DOHH2 (cell line): ENCODE data around the gene CELA1.
A peak's percentile ranks its signal among the peaks of the same experiment; 100 is the strongest.

Experiments
- H3F3A ChIP-seq: fragments of 200-600 bp; sonication (generic), shearing (Covaris generic); 2 replicates; pipeline ENCODE4 v1.6.0; 2016; ENCODE audit warnings: antibody characterized with exemption, mild to moderate bottlenecking; ENCODE audit not compliant: control insufficient read depth, insufficient read depth
- H3K27ac ChIP-seq: fragments of 200-600 bp; sonication (generic); 2 replicates; pipeline ENCODE4 v1.5.1; 2014; ENCODE audit warnings: low read depth, mild to moderate bottlenecking, low read length, moderate library complexity
- H3K27me3 ChIP-seq: fragments of 200-600 bp; sonication (generic); 2 replicates; pipeline ENCODE4 v1.6.1; 2014; ENCODE audit warnings: mild to moderate bottlenecking, low read length, mixed read lengths; ENCODE audit not compliant: control insufficient read depth
- H3K36me3 ChIP-seq: fragments of 200-600 bp; sonication (generic); 2 replicates; pipeline ENCODE4 v1.6.1; 2014; ENCODE audit warnings: mild to moderate bottlenecking, low read length, moderate library complexity, mixed read lengths; ENCODE audit not compliant: control insufficient read depth
- H3K4me1 ChIP-seq: fragments of 200-600 bp; sonication (generic); 2 replicates; pipeline ENCODE4 v1.6.1; 2014; ENCODE audit warnings: mild to moderate bottlenecking, low read length, mixed read lengths; ENCODE audit not compliant: control insufficient read depth
- H3K4me2 ChIP-seq: fragments of 200-600 bp; sonication (generic); 2 replicates; pipeline ENCODE4 v1.6.0; 2014; ENCODE audit warnings: mild to moderate bottlenecking, low read length, moderate library complexity
- H3K4me3 ChIP-seq: fragments of 200-600 bp; sonication (generic); 2 replicates; pipeline ENCODE4 v1.5.1; 2014; ENCODE audit warnings: mild to moderate bottlenecking, low read length, mixed read lengths
- H3K79me2 ChIP-seq: fragments of 200-600 bp; sonication (generic); 2 replicates; pipeline ENCODE4 v1.6.1; 2014; ENCODE audit warnings: mild to moderate bottlenecking, low read length, mixed read lengths; ENCODE audit not compliant: control insufficient read depth
- H3K9me2 ChIP-seq: fragments of 200-600 bp; sonication (generic); replicated peaks from 2 replicates; pipeline ENCODE4 v1.6.1; 2014; ENCODE audit warnings: mild to moderate bottlenecking, low read length, mixed read lengths; ENCODE audit not compliant: control insufficient read depth
- H3K9me3 ChIP-seq: fragments of 200-600 bp; sonication (generic); 2 replicates; pipeline ENCODE4 v1.6.1; 2014; ENCODE audit warnings: antibody characterized with exemption, low read length, mixed read lengths; ENCODE audit not compliant: control insufficient read depth, insufficient read depth
- H4K20me1 ChIP-seq: fragments of 200-600 bp; sonication (generic); 2 replicates; pipeline ENCODE4 v1.6.0; 2014; ENCODE audit warnings: low read depth, mild to moderate bottlenecking, antibody characterized with exemption, low read length, moderate library complexity; ENCODE audit not compliant: control insufficient read depth, insufficient read depth
- CTCF ChIP-seq: fragments of 200-600 bp; sonication (generic); IDR thresholded peaks from one replicate; pipeline ENCODE4 v1.5.1; 2014; ENCODE audit warnings: antibody characterized with exemption, mild to moderate bottlenecking, low read depth, low read length; ENCODE audit not compliant: poor library complexity, severe bottlenecking
- EZH2phosphoT487 ChIP-seq: fragments of 200-600 bp; sonication (generic); IDR thresholded peaks from 2 replicates; pipeline ENCODE4 v1.6.1; 2017; ENCODE audit warnings: borderline replicate concordance, mild to moderate bottlenecking, antibody characterized with exemption, low read length, moderate library complexity, mixed read lengths

CELA1 gene

GRCh38 chr12:51392556-51393237 is 46.2 kb upstream of the CELA1 start:
- Histone ChIP-seq H3K9me3 (no peaks in the 10 kb centered on the region), H3K36me3 (no peaks in the 10 kb centered on the region), H3K9me2 (no peaks in the 10 kb centered on the region), H3K4me3 (no peak overlapping the region), H4K20me1 (peaks cover 13% of the 10 kb centered on the region), H3F3A (no peaks in the 10 kb centered on the region), H3K27ac (no peak overlapping the region), H3K4me1 (peaks cover 14% of the 10 kb centered on the region), H3K27me3 (peaks cover 89% of the 10 kb centered on the region), H3K4me2 (no peak overlapping the region), H3K79me2 (no peaks in the 10 kb centered on the region)
- TF ChIP-seq CTCF = no peak
- TF ChIP-seq EZH2phosphoT487 = 0 out of 2 replicates have a peak, but pooled peaks have one; percentile 29

DNA sequence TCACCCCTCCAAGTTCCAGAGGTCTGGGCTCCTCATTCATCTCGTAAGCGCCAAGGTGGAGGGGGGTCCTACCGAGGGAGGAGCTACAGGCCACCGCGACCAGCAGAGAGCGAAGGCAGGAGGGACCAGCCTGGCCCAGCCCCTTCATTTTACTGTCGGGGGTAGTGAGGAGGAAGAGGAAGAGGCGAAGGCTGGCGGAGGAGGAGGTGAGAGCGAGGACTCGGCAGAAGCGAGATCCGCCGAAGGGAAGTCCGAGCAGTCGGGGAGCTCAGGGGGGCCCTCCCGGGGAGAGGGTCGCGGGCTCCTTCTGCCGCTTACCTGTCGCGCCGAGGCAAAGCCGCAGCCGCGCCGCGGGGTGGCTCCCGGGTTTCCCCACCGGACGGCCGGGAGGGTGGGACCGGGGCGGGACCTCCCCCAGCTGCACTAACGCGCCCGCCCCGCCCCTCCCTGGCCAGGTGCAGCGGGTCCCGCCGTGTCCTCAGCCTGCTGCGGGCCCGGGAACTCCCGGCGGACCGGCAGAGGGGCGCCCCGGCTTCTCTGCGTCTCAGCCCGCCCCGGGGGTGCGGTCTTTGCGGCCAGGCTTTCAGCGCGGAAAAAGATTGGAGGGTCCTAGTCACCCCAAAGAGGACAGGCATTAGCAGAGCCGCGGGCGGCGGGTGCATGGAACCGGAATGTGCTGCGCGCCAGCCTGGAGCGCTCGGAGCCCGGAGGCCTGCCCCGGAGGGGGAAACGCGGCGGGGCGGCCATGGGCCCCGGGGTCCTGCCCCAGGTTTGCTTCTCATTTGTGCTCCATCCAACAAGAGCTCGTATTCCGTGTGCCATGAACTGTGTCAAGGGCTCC is 45.0 kb upstream of the CELA1 start, which contains the start of gene GALNT6:
GALNT6 (minus strand) TSS at position 124 of the 841 bp plus-strand sequence. CDS start 11,625 bp downstream, outside the sequence.
- Histone ChIP-seq H3K4me2 (peak within 1 kb of the TSS; percentile 75), H3K36me3 (no peaks in the 10 kb centered on the region), H3K9me3 (no peaks in the 10 kb centered on the region), H3K79me2 (no peaks in the 10 kb centered on the region), H3K4me3 (peak within 1 kb of the TSS; percentile 74), H3K4me1 (peaks cover 14% of the 10 kb centered on the region), H3K27me3 (peaks cover 91% of the 10 kb centered on the region), H3K27ac (no peak within 1 kb of the TSS), H3K9me2 (no peaks in the 10 kb centered on the region), H3F3A (no peaks in the 10 kb centered on the region), H4K20me1 (peaks cover 14% of the 10 kb centered on the region)
- TF ChIP-seq CTCF (no peak), EZH2phosphoT487 (peak; percentile 40; the same call in 1 of the 2 replicates)

DNA sequence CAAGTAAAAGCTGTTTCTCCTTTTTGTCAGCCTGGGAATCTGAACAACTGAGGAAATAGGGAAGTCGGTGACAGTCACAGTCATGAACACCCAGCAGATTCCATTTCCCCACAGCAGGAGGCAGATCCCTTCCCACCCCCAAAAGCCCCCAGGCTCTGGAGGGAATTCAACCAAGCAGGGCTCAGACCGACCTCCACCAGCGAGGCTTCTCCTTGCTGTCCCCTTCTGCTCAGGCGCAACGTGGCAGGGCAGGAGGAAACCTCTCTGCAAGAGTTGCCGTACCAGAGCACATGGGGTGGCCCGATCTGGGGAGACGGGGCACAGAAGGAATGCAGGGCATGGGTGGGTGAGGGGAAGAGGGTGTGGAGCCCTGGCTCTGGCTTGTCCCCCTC is 44.4 kb upstream of the CELA1 start:
- H3K4me1 ChIP-seq = peaks cover 14% of the 10 kb centered on the region
- H3K9me2 ChIP-seq = no peaks in the 10 kb centered on the region
- TF ChIP-seq CTCF = peak; percentile 7
- 0 out of 2 replicates have a peak, but pooled peaks have one; percentile 1 for TF ChIP-seq EZH2phosphoT487
- peak overlapping the region; percentile 75 for H3K4me2 ChIP-seq
- H3K27ac ChIP-seq = no peak overlapping the region
- peaks cover 18% of the 10 kb centered on the region for H4K20me1 ChIP-seq
- H3F3A ChIP-seq = no peaks in the 10 kb centered on the region
- H3K36me3 ChIP-seq = no peaks in the 10 kb centered on the region
- peak overlapping the region; percentile 74 for H3K4me3 ChIP-seq
- no peaks in the 10 kb centered on the region for H3K9me3 ChIP-seq
- peaks cover 94% of the 10 kb centered on the region for H3K27me3 ChIP-seq
- H3K79me2 ChIP-seq = no peaks in the 10 kb centered on the region
